HEK293T (cell line): Measurements from ENCODE around the gene TNPO1.

Experiments
- CTCF ChIA-PET: fragments of 350-600 bp; formaldehyde crosslinking; extraction: SDS; loops from one replicate; lab custom pipeline; 2021; ENCODE audit warnings: antibody characterized with exemption, inconsistent platforms; lab: Yijun Ruan, JAX
- POLR2A ChIA-PET: fragments of 350-600 bp; formaldehyde crosslinking; extraction: SDS; loops from one replicate; lab custom pipeline; 2020; ENCODE audit warnings: antibody characterized with exemption, inconsistent platforms; lab: Yijun Ruan, JAX
- DNase-seq: peaks from one replicate; pipeline ENCODE4 v3.0.0; 2012; ENCODE audit warnings: mixed read lengths; ENCODE audit errors: extremely low spot score
- ARNT ChIP-seq: fragments of 450-650 bp; IDR thresholded peaks from 2 replicates; pipeline ENCODE4 v1.6.1; 2017; ENCODE audit warnings: mild to moderate bottlenecking
- BHLHE40 ChIP-seq: fragments of 450-650 bp; IDR thresholded peaks from 2 replicates; pipeline ENCODE4 v1.6.1; 2016; ENCODE audit warnings: mild to moderate bottlenecking, moderate library complexity, borderline replicate concordance
- CTBP1 ChIP-seq: fragments of 450-650 bp; IDR thresholded peaks from 2 replicates; pipeline ENCODE4 v1.6.1; 2016; ENCODE audit warnings: borderline replicate concordance
- ELF4 ChIP-seq: fragments of 450-650 bp; IDR thresholded peaks from 2 replicates; pipeline ENCODE4 v1.6.1; 2017; ENCODE audit warnings: antibody characterized with exemption
- FOXA1 ChIP-seq: fragments of 450-650 bp; IDR thresholded peaks from 2 replicates; pipeline ENCODE4 v1.6.1; 2016; ENCODE audit warnings: mild to moderate bottlenecking
- FOXK2 ChIP-seq: fragments of 450-650 bp; IDR thresholded peaks from 2 replicates; pipeline ENCODE4 v1.6.1; 2016; ENCODE audit warnings: mild to moderate bottlenecking
- FOXM1 ChIP-seq: fragments of 450-650 bp; IDR thresholded peaks from 2 replicates; pipeline ENCODE4 v1.6.1; 2017; ENCODE audit warnings: mild to moderate bottlenecking, borderline replicate concordance
- HDGF ChIP-seq: fragments of 450-650 bp; IDR thresholded peaks from 2 replicates; pipeline ENCODE4 v1.6.1; 2017; ENCODE audit warnings: antibody characterized with exemption, borderline replicate concordance
- L3MBTL2 ChIP-seq: fragments of 450-650 bp; conservative IDR thresholded peaks from 2 replicates; pipeline ENCODE4 v1.6.1; 2016; ENCODE audit warnings: mild to moderate bottlenecking
- LEF1 ChIP-seq: fragments of 450-650 bp; IDR thresholded peaks from 2 replicates; pipeline ENCODE4 v1.6.1; 2017; ENCODE audit warnings: mild to moderate bottlenecking, borderline replicate concordance
- NFRKB ChIP-seq: fragments of 450-650 bp; IDR thresholded peaks from 2 replicates; pipeline ENCODE4 v1.6.1; 2016; ENCODE audit warnings: mild to moderate bottlenecking, moderate library complexity
- PKNOX1 ChIP-seq: fragments of 450-650 bp; IDR thresholded peaks from 2 replicates; pipeline ENCODE4 v1.6.1; 2016
- SP1 ChIP-seq: fragments of 450-650 bp; IDR thresholded peaks from 2 replicates; pipeline ENCODE4 v1.6.1; 2017
- SUZ12 ChIP-seq: fragments of 450-650 bp; IDR thresholded peaks from 2 replicates; pipeline ENCODE4 v1.6.1; 2016; ENCODE audit warnings: mild to moderate bottlenecking
- TARDBP ChIP-seq: fragments of 450-650 bp; IDR thresholded peaks from 2 replicates; pipeline ENCODE4 v1.6.1; 2016
- ZNF384 ChIP-seq: fragments of 450-650 bp; IDR thresholded peaks from 2 replicates; pipeline ENCODE4 v1.6.1; 2016

The TNPO1 gene

GRCh38 chr5:72816284-72817075, at the start of gene TNPO1:
TSS of gene TNPO1 (plus strand) at chr5:72816661. CDS start at chr5:72816738, 77 bp downstream.
- peak; percentile 82 for DNase-seq
- ChIA-PET CTCF (interaction anchor here (2.9 kb wide), 1 partner anchor 205 kb away, joined by 15 read pairs; no protein-coding TSS in a partner anchor), POLR2A (interaction anchor here (1.0 to 1.5 kb wide), 2 partner anchors 33 to 206 kb away, joined by 3 to 5 read pairs; no protein-coding TSS in a partner anchor)
- peak; percentile 45; the same call in 1 of the 2 replicates for TF ChIP-seq L3MBTL2
- TF ChIP-seq FOXM1: no peak
- TF ChIP-seq ELF4: 0 out of 2 replicates have a peak, but pooled peaks have one; percentile 5

- peak; percentile 61 for DNase-seq
- TF ChIP-seq CTBP1 (no peak), L3MBTL2 (no peak), PKNOX1 (peak; percentile 21; the same call in 1 of the 2 replicates), BHLHE40 (no peak)
- ChIA-PET POLR2A (no interaction called here), CTCF (no interaction called here)
Observed at GRCh38 chr5:72767289-72768010, 49.0 kb upstream of the TNPO1 start.

DNA sequence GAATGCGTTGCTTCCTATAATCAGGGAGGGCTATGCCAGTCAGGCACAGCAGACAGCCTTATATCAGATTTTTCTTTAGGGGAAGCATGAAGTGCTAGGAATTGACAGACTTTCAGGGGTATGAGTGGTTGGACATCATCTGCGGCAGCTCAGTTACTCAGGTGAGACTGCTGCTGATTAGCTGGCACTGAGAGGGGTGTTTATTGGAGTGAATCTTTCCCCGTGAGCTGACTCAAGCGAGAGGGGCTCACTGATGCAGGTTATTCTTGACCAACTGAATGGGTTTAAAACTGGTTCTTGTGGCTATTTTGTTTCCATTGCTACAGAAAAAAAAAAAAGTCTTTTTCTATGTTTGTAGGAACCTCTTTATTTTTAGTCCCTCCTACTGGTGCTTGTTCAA, 46.2 kb upstream of the TNPO1 start:
- POLR2A ChIA-PET: no interaction called here
- TF ChIP-seq FOXA1 (no peak), ZNF384 (no peak), SP1 (no peak), SUZ12 (no peak), TARDBP (no peak), LEF1 (no peak), BHLHE40 (no peak), FOXK2 (no peak), ELF4 (no peak), CTBP1 (no peak), L3MBTL2 (no peak), ARNT (no peak), FOXM1 (no peak), NFRKB (no peak), PKNOX1 (no peak), HDGF (no peak)
- no peak for DNase-seq
- CTCF ChIA-PET: no interaction called here

DNA sequence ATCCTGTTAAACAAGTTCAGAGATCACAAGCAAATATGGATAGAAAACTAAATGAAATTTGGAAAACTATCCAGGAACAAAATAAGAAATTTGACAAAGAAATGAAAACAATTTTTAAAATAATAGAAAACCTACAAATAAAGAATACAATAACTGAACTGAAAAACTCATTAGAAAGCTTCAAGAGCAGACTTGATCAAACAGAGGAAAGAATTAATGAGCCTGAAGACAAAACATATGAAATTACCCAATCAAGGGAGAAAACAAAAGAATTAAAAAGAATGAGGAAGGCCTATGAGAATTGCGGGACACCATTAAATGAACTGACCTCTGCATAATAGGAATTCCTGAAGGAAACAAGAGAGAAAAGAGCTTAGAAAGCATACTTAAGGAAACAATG, 39.8 kb upstream of the TNPO1 start:
- CTCF ChIA-PET: interaction anchor here (0.7 kb wide), 1 partner anchor 311 kb away, joined by 3 read pairs; no protein-coding TSS in a partner anchor
- no peak for TF ChIP-seq SUZ12
- no peak for TF ChIP-seq FOXK2
- no peak for TF ChIP-seq PKNOX1
- TF ChIP-seq FOXA1: no peak
- TF ChIP-seq LEF1: no peak
- TF ChIP-seq L3MBTL2: no peak
- no peak for TF ChIP-seq ELF4
- TF ChIP-seq HDGF: no peak
- TF ChIP-seq CTBP1: no peak
- TF ChIP-seq BHLHE40: no peak
- no peak for TF ChIP-seq ZNF384
- TF ChIP-seq TARDBP: no peak
- no peak for TF ChIP-seq FOXM1
- no peak for TF ChIP-seq ARNT
- no peak for TF ChIP-seq SP1
- no peak for TF ChIP-seq NFRKB
- DNase-seq: no peak
- POLR2A ChIA-PET: no interaction called here

GRCh38 chr5:72779520-72779919, 36.9 kb upstream of the TNPO1 start:
- no peak for DNase-seq
- POLR2A ChIA-PET: no interaction called here
- CTCF ChIA-PET: no interaction called here
- TF ChIP-seq SP1 (no peak), ZNF384 (no peak), NFRKB (no peak), CTBP1 (no peak), SUZ12 (no peak), LEF1 (no peak), ARNT (no peak), FOXK2 (no peak), FOXA1 (no peak), FOXM1 (no peak), ELF4 (no peak), BHLHE40 (no peak), HDGF (no peak), PKNOX1 (no peak), L3MBTL2 (no peak), TARDBP (no peak)
